SK-MEL-5 (cell line): ENCODE measurements around the gene ROS1. TPM values are rescaled to one million over a fixed set of nuclear protein-coding genes. Genes with fewer than 3 reads are reported as not detected.

ENCODE experiments used
- DNase-seq: peaks from one replicate; pipeline ENCODE4 v3.0.0-alpha.2; 2016; ENCODE audit warnings: low read depth, low spot score
- in situ Hi-C: cut with HindIII; loops from 2 replicates; pipeline ENCODE4 v1.10.0; 2016; ENCODE audit warnings: low sequenced_read_pairs, high pct_unique_total_duplicates, low pct_unique_long_range_greater_than_20kb
- total RNA-seq: library from RNA; depleted of rRNA; stranded (reverse); fragments of >200 nt; shearing (Covaris generic); gene quantifications from 2 replicates; pipeline ENCODE4 v1.2.3, GENCODE V29; 2014

Gene ROS1
- total RNA-seq, 1 experiment from 2014 or later = not detected

DNA sequence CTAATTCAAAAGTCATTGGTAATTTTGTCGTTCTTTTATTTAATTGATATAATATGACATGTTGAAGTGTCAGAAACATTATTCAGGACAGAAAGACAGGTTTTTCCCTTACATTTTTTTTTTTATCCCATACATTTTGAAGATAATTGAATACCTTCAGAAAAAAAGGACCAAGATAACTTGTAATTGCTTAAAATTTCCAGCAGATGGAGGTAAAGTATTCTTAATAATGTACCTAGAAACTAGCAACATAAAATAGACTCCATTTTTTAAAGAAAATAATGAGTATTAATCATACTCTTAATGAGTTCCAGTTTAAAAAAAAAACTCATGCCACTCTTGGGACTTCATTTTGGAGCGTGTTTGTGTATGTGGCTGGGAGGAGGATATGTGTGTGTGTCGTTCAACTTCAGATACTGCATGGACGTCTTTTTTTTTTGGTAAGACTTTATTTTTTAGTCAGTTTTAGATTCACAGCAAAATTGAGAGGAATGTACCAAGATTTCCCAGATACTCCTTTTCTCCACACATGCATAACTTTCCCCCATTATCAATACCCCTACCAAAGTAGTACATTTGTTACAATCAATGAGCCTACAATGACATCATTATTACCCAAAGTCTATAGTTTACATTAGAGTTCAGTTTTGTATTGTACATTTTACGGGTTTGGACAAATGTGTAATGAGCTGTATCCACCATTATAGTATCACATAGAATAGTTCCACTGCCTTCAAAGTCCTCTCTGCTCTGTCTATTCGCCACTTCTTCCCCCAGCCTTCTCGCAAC lies 79.4 kb downstream of the ROS1 start:
- in situ Hi-C loops = no loop called here
- DNase-seq = peak; percentile 50

DNA sequence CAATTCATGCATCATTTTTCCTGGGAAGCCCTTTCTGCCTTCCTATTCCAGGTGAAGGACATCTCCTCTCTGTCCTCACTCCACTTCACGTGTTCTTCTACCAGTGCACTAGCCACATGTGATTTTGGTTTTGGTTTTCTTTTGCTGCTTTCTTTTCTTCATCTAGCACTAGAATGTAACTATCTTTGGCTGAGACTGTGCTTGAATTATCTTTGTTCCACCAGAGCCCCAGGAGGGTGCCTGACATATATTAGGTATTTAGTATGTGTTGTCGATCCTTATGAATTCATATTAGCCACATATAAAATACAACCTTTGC lies 80.5 kb downstream of the ROS1 start:
- in situ Hi-C loops = no loop called here
- no peak for DNase-seq

DNA sequence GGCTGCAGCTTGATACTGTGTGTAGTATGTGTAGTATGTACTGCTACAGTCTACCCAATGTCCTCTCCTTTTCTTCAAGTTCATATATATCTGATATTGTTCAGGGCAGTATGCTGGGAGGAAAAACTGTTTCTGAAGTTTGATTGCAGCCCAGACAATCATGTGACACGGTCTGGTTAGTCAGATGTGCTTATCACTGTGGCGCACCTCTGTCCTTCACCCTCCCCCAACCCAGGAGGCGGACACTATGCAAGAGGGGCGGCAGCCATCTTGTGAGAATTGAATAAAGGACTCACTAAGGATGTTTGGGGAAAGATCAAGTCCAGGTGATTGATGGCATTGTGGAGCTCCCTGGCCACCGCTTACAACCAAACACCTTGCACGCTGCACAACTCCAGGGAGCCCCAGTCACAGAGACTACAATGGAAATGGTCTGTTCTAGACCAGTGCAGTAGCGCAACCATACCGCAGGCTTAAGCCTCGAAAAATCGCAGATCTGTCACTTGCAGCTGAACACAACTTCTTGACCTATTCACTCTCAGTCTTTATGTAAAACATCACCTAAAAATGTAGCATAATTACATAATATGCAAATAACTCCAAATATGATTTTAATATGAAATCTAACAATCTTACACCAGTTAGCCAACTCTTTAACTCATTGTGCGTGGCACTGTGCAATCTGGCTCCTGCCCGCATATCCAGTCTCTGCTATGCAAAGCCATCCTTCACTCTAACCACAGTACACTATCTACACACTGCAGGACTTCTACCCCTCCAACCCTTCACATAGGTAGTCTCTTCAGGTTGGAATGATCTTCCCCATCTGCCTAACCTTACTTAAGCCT lies 81.1 kb downstream of the ROS1 start:
- in situ Hi-C loops = no loop called here
- DNase-seq = peak; percentile 5

DNA sequence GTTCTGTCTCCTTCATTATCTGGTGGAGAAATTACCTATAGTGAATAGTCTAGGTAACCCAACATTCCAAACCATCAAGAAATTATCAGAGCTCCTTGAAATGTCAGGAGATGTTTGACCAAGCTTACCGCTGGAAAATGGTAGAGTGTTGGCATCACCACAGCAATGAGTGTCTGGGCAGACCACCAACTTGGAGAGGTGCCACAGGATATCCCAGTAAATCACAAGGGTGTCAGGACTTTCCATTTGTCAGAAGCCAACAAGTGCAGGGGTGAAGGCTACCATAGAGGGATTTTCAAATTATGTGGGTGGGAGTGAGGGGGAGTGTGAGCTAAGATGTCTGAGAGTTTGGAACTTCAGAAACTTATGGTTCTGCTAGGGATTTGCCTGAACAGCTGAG lies 87.2 kb downstream of the ROS1 start:
- in situ Hi-C loops = no loop called here
- no peak for DNase-seq

DNA sequence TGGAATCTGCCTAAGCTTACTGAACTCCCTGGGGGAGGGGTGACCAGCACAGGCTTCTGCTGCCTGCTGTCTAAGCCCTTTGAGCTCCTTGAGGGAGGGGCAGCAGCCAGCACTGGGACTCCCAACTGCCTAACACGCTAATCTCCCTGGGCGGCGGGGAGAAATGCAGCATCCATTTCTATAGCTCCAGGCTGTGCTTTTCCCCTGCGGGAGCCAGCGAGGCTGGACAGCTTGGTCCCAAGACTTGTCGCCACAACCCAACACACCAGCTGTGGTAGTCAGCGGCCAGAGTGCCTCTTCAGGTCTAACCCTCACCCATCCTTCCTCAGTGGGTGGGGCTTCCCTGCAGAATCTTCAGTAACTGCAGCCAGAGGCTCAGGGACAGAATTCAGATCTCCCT lies 95.8 kb downstream of the ROS1 start:
- in situ Hi-C loops = no loop called here
- DNase-seq = no peak

DNA sequence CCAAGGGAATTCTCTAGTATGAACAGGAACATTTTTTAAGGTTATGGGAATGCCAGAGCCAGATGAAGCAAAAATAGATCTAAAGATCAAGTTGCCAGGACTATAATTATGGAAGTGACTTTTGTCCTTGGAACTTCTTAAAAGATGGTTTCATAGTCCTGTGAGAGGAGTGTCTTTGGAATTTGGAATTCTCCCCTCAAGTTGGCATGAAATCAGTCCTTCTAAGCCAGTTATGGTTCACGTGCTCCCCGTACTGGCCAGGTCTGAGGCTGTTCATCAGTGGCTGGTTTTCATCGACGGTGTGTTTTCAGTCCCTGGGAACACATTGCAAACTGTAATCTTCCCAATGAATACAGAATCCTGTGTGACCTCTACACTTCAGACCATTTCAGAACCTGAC lies 97.2 kb downstream of the ROS1 start:
- no peak for DNase-seq
- in situ Hi-C loops = no loop called here

DNA sequence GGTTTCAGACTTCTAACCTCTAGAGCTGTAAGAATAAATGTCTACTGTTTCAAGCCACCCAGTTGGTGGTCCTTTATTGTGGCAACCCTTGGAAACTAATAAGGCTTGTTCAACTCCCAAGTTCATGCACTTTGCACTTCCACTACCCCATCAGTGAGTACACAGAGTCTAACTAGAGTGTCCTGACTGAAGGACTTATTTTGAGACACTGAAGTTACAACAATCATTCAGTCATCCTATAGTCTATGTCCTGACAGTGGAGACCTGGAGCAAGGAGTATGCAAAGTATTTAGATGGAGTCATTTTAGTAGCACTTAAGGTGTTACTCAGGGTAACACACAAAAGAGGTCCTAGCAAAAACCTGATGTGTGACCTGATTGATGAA lies 97.7 kb downstream of the ROS1 start:
- DNase-seq = no peak
- in situ Hi-C loops = no loop called here

DNA sequence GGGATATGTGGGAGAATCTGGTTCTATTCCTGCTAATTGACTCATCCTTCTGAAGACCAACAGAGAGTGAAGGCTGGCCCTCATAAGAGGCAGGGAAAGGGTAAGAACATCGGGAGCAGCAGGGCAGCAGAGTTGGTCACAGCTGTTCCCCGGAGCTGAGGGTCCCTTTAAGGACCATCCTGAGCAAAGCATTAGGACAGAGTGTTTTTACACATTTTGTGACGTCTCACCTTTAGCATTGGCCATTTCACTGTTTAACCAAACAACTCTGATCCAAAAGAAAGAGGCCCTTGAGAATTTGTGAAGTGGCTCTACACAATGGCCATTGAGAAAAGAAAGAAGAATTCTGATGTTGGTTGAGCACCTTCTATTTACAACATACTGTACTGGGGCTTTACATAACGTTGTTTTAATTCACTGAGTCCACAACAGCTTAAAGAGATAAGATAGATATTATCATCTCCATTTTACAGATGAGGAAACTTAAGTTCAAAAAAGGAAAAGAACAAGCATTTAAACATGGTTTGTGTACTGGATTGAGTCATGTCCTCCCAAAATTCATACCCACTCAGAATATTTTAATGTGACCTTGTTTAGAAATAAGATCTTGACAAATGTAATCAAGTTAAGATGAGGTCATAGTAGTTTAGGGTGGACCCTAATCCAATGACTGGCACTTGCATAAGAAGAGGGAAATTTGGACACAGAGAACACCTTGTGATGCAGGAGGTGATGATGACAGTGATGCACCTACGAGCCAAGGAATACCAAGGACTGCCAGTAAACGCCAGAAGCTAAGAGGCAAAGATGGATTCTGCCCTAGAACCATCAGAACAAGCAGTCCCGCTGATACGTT lies 98.4 kb downstream of the ROS1 start:
- in situ Hi-C loops = no loop called here
- DNase-seq = no peak

DNA sequence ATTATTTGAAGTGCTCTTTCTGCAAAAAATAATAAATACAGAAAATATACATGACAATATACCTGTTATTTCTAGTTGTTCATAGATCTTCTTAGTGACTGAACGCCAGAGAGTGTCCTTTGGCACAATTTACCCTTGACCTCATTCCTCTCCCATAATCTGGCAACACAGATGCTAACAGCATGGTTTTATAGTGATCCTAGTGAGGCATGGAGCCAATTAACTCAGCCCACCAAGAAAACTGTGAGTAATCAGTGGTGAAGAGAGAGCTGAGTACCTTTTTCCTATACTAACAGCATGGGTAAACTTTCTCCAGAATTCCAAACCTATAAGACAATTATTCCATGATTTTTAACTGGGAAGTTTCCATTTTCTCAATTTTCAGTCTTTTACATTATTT lies 99.3 kb downstream of the ROS1 start:
- in situ Hi-C loops = no loop called here
- DNase-seq = no peak

DNA sequence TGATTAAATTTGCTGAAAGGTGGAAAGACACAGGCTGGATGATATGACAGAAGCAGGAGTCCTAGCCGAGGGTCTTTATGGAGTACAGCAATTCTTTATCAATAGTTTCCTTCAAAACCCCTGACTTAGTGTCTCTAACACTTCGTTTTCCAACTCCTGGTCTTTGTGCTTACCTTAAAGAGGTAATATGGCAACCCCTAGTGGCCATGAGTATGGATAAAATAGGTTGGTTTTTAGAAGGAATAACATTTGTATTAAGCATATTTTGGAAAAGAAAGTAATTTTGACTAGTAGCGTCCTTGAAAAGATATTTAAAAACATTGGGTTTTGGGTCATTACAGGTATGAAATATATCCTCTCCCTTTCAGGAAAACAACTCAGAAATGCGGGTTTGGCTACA lies 108.5 kb downstream of the ROS1 start:
- DNase-seq = peak; percentile 55
- in situ Hi-C loops = no loop called here

DNA sequence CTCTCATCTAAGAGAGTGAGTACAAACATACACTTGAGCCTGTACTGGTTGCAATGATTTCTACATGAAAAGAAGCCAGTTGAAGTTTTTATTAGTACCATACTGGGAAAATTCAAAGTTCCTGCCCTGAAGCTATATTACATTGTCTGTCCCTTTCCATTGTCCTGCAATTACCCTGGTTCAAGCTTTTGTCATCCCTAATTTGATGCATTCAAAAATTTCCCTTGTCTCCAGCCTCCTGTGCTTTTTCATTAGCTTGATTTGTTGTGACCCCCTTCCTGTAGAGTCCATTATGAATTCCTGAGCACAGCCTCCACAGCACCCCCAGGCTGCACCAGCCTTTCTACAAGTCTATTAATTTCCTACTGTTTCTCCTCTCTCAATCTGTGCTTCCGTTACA lies 114.0 kb downstream of the ROS1 start:
- no peak for DNase-seq
- in situ Hi-C loops = no loop called here

DNA sequence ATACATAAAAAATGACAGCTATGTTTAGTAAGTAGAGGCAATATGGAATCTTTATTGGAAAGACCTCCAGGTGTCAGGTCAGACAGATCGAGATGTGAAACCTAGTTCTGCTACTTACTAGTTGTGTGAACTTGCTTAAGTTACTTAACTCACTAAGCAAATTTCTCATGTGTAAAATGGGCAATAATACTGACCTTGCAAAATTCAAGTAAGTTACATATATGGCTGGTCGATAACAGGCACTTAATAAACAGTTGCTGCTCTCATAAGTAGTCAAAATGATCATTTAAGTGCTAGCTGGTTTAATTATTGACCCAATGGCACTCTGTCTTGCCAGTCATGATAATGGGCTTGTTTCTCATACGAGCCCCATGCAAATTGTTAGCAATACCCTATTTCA lies 114.4 kb downstream of the ROS1 start:
- in situ Hi-C loops = no loop called here
- DNase-seq = no peak

DNA sequence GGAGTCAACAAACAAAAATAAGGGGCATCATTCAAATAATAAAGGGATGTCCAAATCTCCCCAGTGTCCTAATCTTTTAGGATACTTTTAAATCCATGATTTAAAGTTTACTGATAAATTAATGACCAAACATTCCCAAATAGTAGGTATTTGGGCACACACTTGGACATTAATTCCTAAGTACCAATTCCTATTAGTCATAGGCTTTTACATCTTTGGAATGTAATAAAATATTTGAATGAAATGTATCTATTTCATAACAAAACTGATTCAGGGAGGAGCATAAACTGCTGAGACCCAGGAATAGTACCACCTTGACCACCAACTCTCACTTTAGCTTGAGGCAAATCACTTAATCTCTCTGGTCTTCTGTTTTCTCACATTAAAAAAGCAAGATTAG lies 116.1 kb downstream of the ROS1 start:
- in situ Hi-C loops = no loop called here

DNA sequence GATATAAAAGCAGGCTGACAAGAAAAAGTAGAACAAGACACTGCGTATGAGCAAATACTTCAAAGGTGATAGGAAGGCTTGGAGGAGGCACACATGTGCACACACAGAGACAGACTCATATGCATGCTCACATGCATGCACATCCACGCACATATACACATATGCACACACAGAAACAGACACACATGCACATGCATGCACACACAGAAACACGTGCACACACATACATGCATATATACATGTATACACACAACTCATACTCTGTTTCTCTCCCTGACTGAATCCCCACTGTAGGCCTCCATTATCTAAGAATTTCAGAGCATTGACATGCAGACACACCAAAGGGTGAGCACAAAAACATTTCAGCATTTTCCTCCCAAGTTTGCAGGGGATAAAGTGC lies 116.7 kb downstream of the ROS1 start:
- no peak for DNase-seq
- in situ Hi-C loops = no loop called here

More for the DNA sequence above, 116.1 kb downstream of the ROS1 start:
- DNase-seq = no peak

DNA sequence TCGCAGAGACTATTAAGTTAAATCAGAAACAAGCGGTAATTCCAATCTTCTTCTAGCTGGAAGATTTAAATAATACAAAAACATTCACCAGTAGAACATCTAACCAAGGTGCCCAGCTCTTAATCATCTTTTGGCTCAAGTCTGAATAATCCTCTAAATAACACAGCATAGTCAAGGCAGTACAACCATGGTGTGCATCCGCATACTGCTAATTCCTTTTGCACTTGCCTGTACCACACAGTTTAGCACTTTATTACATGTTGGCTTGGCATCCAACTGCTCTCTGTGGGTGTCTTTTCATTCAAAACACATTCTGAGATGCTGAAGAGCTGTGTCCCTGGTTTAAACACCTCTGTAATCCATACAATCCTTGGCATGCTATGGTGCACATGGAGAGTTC lies 118.1 kb downstream of the ROS1 start:
- in situ Hi-C loops = no loop called here
- DNase-seq = no peak

DNA sequence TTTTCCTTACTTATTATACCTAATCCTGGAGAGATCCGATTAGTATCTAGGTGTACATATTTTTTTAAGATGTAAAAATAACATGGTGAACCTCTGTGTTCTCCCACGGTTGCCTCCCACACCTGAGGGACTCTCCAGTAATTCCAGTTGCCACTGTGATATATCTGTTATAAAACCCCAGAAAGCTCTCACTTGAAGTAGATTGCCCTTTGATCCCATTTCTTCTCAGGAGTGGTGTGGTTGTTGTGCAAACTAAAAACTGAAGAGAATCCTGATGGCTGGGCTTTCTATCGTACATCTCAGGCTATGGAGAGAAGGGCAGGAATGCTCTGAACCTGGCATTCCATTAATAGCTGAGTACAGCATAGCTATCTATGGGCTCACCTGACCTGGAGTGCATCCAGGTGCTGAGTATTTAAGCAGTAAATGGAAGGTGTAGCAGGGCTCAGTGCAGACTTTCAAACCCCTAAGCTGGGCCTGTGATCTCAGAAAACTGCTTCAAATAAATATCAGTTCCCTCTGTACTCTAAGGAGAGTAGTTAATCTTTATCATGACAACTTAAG lies 119.4 kb downstream of the ROS1 start:
- in situ Hi-C loops = no loop called here
- DNase-seq = no peak

DNA sequence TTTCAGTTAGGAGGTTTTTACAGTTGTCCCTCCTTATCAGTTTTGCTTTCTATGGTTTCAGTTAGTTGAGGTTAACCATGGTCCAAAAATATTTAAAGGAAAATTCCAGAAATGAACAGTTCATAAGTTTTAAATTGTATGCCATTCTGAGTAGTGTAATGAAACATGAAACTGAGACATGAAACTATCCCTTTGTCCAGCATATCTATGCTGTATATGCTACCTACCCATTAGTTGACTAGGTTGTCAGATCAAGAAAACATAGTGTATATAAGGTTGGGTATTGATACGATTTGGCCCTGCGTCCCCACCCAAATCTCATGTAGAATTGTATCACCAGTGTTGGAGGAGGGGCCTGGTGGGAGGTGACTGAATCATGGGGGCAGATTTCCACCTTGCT lies 121.3 kb downstream of the ROS1 start:
- no peak for DNase-seq
- in situ Hi-C loops = no loop called here

DNA sequence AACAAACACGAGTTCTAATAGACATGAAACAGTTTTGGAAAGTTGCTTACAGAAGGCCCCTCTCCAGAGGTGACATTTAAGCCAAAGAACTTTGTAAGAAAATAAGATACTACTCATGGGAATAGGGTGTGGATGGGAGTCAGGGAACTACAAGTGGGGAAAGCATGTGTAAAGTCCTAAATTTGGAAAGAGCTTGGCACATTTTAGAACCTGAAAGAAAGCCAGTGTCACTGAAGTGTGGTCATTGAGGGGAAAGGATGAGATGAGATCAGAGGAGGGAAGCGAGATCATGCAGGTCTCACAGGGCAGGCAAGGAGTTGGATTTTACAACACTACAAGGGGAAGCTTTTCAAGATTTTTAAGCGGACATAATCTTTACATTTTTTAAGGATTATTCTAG lies 122.4 kb downstream of the ROS1 start:
- in situ Hi-C loops = no loop called here
- no peak for DNase-seq
